Stimulated activated CD4-positive, alpha-beta T cell treated with anti-CD3 and anti-CD28 coated beads, Interleukin-12 subunit alpha, Interleukin-12 subunit beta, amount 100 ng/mL, for 48 hours (primary cell): ENCODE measurements around the gene PRLH.
"Not testable (repeated sequence)": the region's sequence is repeated elsewhere in the genome, so short reads cannot be mapped to it uniquely, and the experiment has no call there.

Source experiments
- DNase-seq, 3 donors: peaks; one replicate each; pipeline ENCODE4 v3.0.0-alpha.2; 2020; ENCODE audit warnings: low read depth in 2 of 3, low spot score in 1 of 3

PRLH gene

GRCh38 chr2:237581326-237581725, 15.0 kb downstream of the PRLH start:
- DNase-seq: no peak

- DNase-seq: peak; percentile 12 to 60 (median 44)
Measured at GRCh38 chr2:237581751-237582746, 15.7 kb downstream of the PRLH start.

GRCh38 chr2:237583385-237584295, 17.3 kb downstream of the PRLH start:
- no peak for DNase-seq

- DNase-seq: no peak
Measured at GRCh38 chr2:237585590-237586221, 19.3 kb downstream of the PRLH start.

GRCh38 chr2:237588044-237588696, 21.8 kb downstream of the PRLH start:
- DNase-seq: no peak

- DNase-seq: no peak
Measured at GRCh38 chr2:237590272-237591140, 24.1 kb downstream of the PRLH start, which contains the start of gene RAB17. Gene RAB17 (minus strand): TSS chr2:237590734. CDS start chr2:237586154, 4,580 bp downstream.

GRCh38 chr2:237591141-237591881, 24.9 kb downstream of the PRLH start:
- DNase-seq: no peak

- DNase-seq: no peak
Measured at GRCh38 chr2:237592425-237592980, 26.1 kb downstream of the PRLH start.

GRCh38 chr2:237593036-237593435, 26.7 kb downstream of the PRLH start:
- DNase-seq: no peak

GRCh38 chr2:237593596-237594320, 27.4 kb downstream of the PRLH start:
- DNase-seq: no peak

GRCh38 chr2:237594514-237594871, 28.1 kb downstream of the PRLH start:
- no peak for DNase-seq

- DNase-seq: not testable (repeated sequence)
Measured at GRCh38 chr2:237595829-237596519, 29.6 kb downstream of the PRLH start.

GRCh38 chr2:237596520-237597195, 30.3 kb downstream of the PRLH start:
- DNase-seq: no peak

- no peak for DNase-seq
Measured at GRCh38 chr2:237597196-237598145, 31.1 kb downstream of the PRLH start.

GRCh38 chr2:237598468-237599208, 32.3 kb downstream of the PRLH start:
- DNase-seq: no peak
